KBM-7 (cell line): ENCODE data around the gene ZNF91.
"Not testable (repeated sequence)": the region's sequence is repeated elsewhere in the genome, so short reads cannot be mapped to it uniquely, and the experiment has no call there.

ENCODE experiments used
- DNase-seq: peaks from one replicate; pipeline ENCODE4 v3.0.0-alpha.2; 2015
- in situ Hi-C: fragments of 300-500 bp; cut with MboI; formaldehyde crosslinking; loops from 2 replicates; pipeline ENCODE4 v1.14.3; 2020; ENCODE audit warnings: low sequenced_read_pairs, low pct_unique_long_range_greater_than_20kb, mixed read lengths

The ZNF91 gene

DNA sequence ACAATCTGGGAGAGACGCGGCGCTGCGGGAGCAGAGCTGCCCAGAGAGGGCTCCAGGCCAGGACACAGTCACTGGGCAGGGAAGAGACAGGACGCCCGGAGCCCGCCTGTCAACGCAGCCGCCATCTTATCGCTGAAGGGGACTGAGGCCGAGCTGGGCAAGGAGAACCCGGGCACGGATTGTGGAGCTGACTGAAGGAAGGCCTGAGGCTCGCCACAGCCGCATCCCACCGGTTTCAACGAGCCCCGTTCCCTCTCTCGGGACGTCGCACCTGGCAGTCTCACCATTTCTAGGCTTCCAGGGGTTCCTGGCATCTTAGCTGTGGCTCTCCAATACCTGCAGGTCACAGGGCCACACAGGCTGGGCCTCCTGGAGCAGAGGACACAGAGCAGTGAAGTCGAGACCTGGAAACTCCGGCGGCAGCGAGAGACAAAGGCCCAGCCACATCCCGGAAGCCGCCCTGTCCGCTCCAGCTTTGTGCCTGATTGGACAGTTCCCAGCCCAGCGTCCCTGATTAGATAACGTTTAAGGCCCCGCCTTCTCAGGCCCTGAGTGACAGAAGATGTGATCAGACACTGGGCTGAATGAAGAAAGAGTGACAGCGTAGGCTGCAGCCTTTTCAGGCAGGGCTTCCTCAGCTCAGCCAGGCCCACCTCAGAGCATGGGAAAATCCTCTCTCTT, at the start of gene ZNF91:
ZNF91 (minus strand) TSS at position 431 of the 681 bp plus-strand sequence; CDS start at position 314, 117 bp downstream.
- DNase-seq: peak; percentile 97
- in situ Hi-C loops: no loop called here

GRCh38 chr19:23440791-23441190, 45.5 kb upstream of the ZNF91 start:
- in situ Hi-C loops: no loop called here
- peak; percentile 37 for DNase-seq

DNA sequence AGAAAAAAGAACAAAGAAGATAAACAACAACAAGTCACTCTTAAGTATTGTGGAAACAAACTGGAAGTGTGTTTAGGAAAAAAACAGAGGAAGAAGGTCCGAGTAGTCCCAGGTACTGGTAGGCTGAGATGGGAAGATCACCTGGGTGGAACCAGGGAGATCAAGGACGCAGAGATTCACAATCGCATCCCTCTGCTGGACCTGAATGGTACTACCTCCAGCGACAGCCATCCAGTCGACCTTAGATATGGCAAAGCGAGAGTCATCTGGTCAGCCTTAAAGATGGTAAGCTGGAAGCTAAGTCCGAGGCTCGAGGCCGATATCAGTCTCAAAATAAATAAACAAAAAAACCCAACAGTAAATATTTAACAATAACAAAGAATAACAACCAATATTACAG, 44.9 kb upstream of the ZNF91 start:
- peak; percentile 21 for DNase-seq
- in situ Hi-C loops: no loop called here

- no peak for DNase-seq
Measured at GRCh38 chr19:23439623-23440022, 44.4 kb upstream of the ZNF91 start.

GRCh38 chr19:23437901-23438300, 42.6 kb upstream of the ZNF91 start:
- in situ Hi-C loops: no loop called here
- DNase-seq: no peak

More at GRCh38 chr19:23439623-23440022, 44.4 kb upstream of the ZNF91 start:
- in situ Hi-C loops: no loop called here

DNA sequence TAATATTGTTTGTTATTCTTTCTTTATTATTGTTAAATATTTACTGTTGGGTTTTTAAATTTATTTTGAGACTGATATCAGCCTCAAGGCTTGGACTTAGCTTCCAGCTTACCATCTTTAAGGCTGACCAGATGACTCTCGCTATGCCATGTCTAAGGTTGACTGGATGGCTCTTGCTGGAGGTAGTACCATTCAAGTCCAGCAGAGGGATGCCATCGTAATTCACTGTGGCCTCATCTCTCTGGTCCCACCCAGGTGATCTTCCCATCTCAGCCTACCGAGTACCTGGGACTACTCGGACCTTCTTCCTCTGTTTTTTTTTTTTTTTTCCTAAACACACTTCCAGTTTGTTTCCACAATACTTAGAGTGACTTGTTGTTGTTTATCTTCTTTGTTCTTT, 41.7 kb upstream of the ZNF91 start:
- DNase-seq: peak; percentile 18
- in situ Hi-C loops: no loop called here

- peak; percentile 24 for DNase-seq
- in situ Hi-C loops: no loop called here
Measured at GRCh38 chr19:23436318-23436717, 41.0 kb upstream of the ZNF91 start.

DNA sequence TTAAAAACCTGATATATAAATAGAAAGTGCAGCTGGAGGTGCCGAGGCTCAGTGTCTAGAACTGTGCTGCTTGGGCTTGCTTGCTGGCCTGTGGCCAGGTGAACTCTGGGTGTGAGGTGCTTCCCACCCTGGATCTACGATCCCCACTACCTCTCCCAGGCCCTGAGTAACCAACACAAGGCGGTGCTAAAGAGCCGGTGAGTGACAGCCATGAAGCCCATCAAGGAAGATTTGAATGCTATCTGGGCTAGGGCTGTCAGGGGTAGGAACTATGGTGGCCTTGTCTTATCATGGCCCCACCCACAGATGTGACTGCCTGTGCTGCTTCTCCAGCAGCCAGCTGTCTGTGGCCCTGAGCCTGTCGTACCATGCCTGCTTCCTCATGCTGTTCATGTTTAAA, 25.6 kb upstream of the ZNF91 start:
- DNase-seq: no peak

DNA sequence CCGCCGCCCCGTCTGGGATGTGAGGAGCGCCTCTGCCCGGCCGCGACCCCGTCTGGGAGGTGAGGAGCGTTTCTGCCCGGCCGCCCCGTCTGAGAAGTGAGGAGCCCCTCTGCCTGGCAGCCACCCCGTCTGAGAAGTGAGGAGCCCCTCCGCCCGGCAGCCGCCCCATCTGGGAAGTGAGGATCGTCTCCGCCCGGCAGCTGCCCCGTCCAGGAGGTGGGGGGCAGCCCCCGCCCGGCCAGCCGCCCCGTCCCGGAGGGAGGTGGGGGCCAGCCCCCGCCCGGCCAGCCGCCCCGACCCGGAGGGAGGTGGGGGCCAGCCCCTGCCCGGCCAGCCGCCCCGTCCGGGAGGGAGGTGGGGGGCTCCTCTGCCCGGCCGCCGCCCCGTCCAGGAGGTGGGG, 24.0 kb upstream of the ZNF91 start:
- in situ Hi-C loops, DNase-seq: not testable (repeated sequence)

More for the DNA sequence above, 25.6 kb upstream of the ZNF91 start:
- in situ Hi-C loops: no loop called here

DNA sequence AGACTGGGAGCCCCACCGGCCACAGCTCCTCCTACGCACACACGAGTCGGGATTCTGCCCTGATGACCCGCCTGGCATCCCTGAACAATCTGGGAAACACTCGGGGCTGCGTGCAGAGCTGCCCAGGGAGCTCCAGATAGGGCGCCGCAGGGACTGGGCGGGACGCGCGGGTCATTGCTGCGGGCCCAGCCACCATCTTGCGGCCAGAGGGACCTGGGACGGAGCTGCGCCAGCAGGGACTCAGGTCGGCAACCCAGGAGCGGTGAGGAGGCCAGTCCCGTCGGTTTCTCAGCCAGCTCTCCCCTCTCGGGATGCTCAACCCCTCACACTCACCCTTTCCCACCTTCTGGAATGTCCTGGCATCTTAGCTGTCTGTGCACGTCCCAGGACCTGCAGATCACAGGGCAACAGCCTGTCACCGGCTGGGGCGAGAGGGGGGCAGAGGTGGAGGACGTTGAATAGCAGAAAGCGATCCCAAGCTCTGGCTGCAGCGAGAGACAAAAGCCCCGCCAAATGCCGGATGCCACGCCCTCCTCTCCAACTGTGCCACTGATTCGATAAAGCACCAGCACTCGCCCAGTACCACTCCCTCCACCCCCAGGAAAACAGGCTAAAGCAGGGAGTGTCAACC, 20.4 kb upstream of the ZNF91 start:
- in situ Hi-C loops: no loop called here
- DNase-seq: no peak

GRCh38 chr19:23415034-23415433, 19.8 kb upstream of the ZNF91 start:
- DNase-seq: no peak
- in situ Hi-C loops: no loop called here

- no peak for DNase-seq
- in situ Hi-C loops: no loop called here
Measured at GRCh38 chr19:23410155-23410554, 14.9 kb upstream of the ZNF91 start.

- DNase-seq: no peak
- in situ Hi-C loops: no loop called here
Measured at GRCh38 chr19:23409392-23410048, 14.2 kb upstream of the ZNF91 start.

DNA sequence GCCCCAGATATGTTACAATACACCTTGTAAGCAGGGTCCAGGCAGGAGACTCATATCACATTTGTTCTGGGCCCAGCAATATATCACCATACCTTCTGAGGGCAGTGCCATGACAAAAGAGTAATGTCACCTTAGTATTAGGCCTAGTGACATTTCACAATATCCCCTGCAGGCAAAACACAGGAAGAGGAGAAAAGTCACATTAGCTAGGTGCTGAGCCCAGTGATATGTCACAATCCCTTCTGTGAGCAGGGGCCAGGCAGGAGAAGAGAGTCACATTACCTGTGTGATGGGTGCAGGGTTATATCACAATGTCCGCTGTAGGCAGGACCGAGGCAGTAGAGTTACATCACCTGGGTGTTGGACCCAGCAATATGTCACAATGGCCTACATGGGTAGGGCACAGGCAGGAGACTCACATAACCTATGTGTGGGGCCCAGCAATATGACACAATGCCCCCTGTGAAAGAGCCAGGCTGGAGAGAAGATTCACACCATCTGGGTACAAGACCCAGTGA, 12.4 kb upstream of the ZNF91 start:
- in situ Hi-C loops: no loop called here
- no peak for DNase-seq

GRCh38 chr19:23406721-23407120, 11.4 kb upstream of the ZNF91 start:
- DNase-seq: no peak
- in situ Hi-C loops: no loop called here

GRCh38 chr19:23406091-23406490, 10.8 kb upstream of the ZNF91 start:
- in situ Hi-C loops: no loop called here
- no peak for DNase-seq

GRCh38 chr19:23404676-23405075, 9.4 kb upstream of the ZNF91 start:
- in situ Hi-C loops: no loop called here
- DNase-seq: no peak

DNA sequence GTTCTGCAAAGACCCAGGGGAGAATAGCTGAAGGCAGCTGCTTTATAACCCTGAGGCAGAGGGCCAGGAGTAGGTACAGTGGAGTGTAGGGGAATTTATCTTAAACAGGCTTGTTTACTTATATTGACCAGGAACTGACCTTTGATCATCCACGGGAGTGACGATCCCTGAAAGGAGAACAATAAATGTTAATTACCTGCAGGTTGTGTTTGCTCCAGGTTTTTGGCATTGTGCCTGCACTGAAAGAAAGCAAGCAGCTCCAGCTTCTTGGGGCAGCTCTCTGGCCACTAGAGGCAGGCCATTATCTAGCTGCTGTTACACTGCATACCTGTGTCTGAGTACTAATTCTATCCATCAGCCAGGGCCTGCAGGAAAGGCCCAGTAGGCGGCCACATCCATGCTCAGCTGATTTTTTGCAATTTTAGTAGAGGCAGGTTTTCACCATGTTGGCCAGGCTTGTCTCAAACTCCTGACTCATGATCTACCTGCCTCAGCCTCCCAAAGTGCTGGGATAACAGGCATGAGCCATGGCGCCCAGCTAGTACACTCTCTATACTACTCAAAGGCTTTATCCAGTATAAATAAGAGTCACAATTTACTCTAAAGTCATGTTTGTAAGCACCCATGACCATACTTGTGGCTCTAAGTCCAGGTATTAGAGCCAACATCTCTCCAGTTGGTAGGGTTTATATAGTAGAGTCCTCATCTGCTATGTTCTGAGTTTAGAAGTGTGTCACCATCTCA, 8.5 kb upstream of the ZNF91 start:
- DNase-seq: no peak
- in situ Hi-C loops: no loop called here

DNA sequence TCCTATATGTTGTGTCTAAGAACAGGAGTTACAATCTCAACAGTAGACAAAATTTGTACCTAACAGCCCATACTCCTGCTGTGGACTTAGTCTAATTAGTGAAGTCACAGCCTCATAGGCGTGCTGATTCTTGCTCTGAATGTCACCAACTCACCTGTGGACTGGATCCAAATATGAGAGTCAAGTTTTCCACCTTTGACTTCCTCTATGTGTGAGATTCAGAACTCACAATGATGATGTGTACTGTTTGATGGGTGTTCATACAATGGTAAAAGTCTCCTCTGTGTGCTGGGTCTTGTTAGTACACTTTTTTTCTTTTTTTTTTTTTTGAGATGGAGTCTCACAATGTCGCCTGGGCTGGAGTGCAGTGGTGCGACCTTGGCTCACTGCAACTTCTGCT, 7.8 kb upstream of the ZNF91 start:
- in situ Hi-C loops: no loop called here
- no peak for DNase-seq

DNA sequence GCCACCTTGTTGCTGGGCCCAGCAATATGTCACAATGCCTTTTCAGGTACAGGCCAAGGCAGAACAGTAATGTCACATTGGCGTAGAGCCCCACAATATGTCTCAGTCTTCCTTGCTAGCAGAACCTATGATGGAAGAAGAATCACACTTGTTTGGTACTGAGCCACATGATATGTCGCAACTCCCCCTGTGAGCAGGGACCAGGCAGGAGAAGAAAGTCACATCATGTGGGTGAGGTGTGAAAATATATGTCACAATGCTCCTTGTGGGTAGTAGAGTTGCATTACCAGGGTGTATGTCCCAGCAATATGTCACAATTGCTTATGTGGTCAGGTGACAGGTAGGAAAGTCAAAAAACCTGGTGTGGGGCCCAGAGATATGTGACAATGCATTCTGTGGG, 7.1 kb upstream of the ZNF91 start:
- DNase-seq: no peak
- in situ Hi-C loops: no loop called here
